ENCODE data around the gene PIGU. TPM values are rescaled to one million over a fixed set of nuclear protein-coding genes. Genes with fewer than 3 reads are reported as not detected.

PIGU gene
- total and polyA plus RNA-seq, 11 donors = 10.8 to 24.8 (median 16.1) TPM

DNA sequence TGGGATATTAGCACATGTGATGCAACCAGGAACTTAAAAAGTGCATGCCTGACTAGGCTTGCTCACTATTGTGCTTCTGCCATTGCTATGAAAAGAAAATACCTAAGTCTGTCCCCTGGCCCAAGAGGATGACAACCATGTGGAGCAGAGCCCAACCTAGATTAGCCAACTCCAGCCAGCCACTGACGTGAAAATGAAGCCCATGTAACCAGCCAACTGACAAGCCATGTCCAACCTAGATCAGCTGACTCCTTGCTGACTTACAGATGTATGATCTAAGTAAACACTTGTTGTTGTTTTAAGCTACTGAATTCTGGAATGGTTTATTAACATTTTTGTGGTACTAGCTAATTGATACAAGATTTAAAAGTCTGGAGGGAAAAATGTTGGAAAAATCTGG is 47.5 kb downstream of the PIGU start:
- H3K36me3 ChIP-seq = peaks cover 0 to 29% (median 20%) of the 10 kb centered on the region in 9 donors
- no peak overlapping the region for H3K4me3 ChIP-seq
- H3K9me3 ChIP-seq = no peaks in the 10 kb centered on the region
- DNase-seq = peak in 4 of 5 donors; percentile 37 to 80 (median 62)
- WGBS, 4 donors = 12 to 42% (median 36%) methylated on average over 1 of the region's 1 CpG
- peak; percentile 83 to 92 (median 90) for ATAC-seq
- H3K27ac ChIP-seq = peak overlapping the region; percentile 22 to 83 (median 58)
- peaks cover 0 to 14% (median 4%) of the 10 kb centered on the region in 12 donors for H3K4me1 ChIP-seq
- TF ChIP-seq, protein P1, sequence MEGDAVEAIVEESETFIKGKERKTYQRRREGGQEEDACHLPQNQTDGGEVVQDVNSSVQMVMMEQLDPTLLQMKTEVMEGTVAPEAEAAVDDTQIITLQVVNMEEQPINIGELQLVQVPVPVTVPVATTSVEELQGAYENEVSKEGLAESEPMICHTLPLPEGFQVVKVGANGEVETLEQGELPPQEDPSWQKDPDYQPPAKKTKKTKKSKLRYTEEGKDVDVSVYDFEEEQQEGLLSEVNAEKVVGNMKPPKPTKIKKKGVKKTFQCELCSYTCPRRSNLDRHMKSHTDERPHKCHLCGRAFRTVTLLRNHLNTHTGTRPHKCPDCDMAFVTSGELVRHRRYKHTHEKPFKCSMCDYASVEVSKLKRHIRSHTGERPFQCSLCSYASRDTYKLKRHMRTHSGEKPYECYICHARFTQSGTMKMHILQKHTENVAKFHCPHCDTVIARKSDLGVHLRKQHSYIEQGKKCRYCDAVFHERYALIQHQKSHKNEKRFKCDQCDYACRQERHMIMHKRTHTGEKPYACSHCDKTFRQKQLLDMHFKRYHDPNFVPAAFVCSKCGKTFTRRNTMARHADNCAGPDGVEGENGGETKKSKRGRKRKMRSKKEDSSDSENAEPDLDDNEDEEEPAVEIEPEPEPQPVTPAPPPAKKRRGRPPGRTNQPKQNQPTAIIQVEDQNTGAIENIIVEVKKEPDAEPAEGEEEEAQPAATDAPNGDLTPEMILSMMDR (IDR thresholded peaks at IDR 0.05) = no peak
- no peak for TF ChIP-seq POLR2A (IDR thresholded peaks at IDR 0.05)
- no peaks in the 10 kb centered on the region for H3K27me3 ChIP-seq
- intact Hi-C loops (cut with DNase I) = loop anchor here in 1 of 10 donors (5.0 kb wide), 1 partner anchor 47 kb away; no protein-coding TSS in a partner anchor

DNA sequence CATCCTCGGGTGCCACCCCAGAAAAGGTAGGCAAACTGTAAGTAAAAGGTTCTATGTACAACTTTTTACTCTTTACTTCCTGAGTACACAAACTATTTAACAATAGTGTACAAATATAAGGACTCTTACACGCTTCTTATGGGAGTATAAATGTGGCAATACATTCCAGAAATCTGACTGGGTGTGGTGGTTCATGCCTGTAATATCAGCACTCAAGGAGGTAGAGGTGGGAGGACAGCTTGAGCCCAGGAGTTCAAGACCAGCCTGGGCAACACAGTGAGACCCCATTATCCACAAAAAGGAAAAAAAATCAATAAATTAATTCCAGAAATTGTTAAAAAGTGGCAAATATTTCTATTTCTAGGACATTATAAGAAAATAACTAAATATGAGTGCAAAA is 48.9 kb downstream of the PIGU start:
- WGBS, 4 donors = 70 to 89% (median 82%) methylated on average over 2 of the region's 2 CpGs

DNA sequence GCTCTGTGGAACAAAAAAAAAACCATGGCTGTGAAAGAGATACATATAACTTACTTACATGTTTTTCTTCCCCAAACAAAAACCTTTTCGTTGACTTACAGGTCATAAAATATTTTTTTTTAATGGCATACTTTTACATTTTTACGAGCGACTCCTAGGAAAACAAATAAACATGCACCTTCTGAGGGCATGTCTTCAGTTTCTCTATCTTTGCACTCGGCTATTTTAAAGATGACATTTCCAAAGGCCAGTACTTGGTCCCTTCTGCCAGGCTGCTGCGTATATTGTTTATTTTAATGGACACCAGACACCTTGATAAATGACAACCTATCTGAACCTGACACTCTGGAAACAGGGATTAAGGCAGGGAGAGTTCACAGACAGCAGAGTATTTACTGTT is 49.4 kb downstream of the PIGU start:
- peaks cover 0 to 20% (median 4%) of the 10 kb centered on the region in 12 donors for H3K4me1 ChIP-seq
- peak overlapping the region in 3 of 12 donors; percentile 2 to 3 (median 3) for H3K4me3 ChIP-seq
- peak overlapping the region; percentile 47 to 83 (median 64) for H3K27ac ChIP-seq
- H3K36me3 ChIP-seq = peaks cover 0 to 18% (median 4%) of the 10 kb centered on the region in 9 donors
- ATAC-seq = peak; percentile 47 to 79 (median 68)
- no peaks in the 10 kb centered on the region for H3K9me3 ChIP-seq
- no peak for DNase-seq
- intact Hi-C loops (cut with DNase I) = loop anchor here in 2 of 10 donors (2.0 to 5.0 kb wide), 2 partner anchors 45 to 77 kb away; partner anchors contain the start of gene TP53INP2 (in 2 of the 2)
- TF ChIP-seq POLR2A (IDR thresholded peaks at IDR 0.05) = no peak
- TF ChIP-seq, protein P1 (IDR thresholded peaks at IDR 0.05) = no peak
- WGBS, 4 donors = 44 to 56% (median 50%) methylated on average over 5 of the region's 5 CpGs
- H3K27me3 ChIP-seq = no peaks in the 10 kb centered on the region

More for the DNA sequence above, 48.9 kb downstream of the PIGU start:
- H3K4me3 ChIP-seq = no peak overlapping the region
- no peak for ATAC-seq
- H3K36me3 ChIP-seq = peaks cover 0 to 18% (median 9%) of the 10 kb centered on the region in 9 donors
- H3K27ac ChIP-seq = peak overlapping the region; percentile 47 to 83 (median 64)
- intact Hi-C loops (cut with DNase I) = loop anchor here in 1 of 10 donors (5.0 kb wide), 1 partner anchor 46 kb away; no protein-coding TSS in a partner anchor
- H3K27me3 ChIP-seq = no peaks in the 10 kb centered on the region
- no peak for DNase-seq
- H3K4me1 ChIP-seq = peaks cover 0 to 16% (median 4%) of the 10 kb centered on the region in 12 donors
- no peak for TF ChIP-seq POLR2A (IDR thresholded peaks at IDR 0.05)
- TF ChIP-seq, protein P1 (IDR thresholded peaks at IDR 0.05) = no peak
- no peaks in the 10 kb centered on the region for H3K9me3 ChIP-seq

DNA sequence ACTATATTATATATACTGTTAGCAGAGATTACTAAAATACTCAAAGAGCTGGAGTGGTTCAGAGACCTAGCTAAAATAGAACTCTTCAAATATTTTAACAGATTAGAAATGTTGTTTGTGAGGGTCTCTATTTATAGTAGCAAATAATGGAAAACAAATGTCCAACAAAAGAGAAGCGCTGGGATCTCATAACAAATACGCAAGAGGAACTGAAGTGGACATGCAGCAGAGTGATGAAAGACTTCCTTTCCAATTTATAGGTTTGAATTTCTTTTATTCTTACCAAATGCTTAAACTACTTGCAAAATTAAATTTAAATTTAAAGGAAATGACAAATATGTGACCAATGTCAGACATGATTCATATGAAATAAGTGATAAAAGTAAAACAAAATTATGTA is 49.9 kb downstream of the PIGU start:
- peak overlapping the region in 3 of 12 donors; percentile 2 to 3 (median 3) for H3K4me3 ChIP-seq
- H3K4me1 ChIP-seq = peaks cover 0 to 20% (median 4%) of the 10 kb centered on the region in 12 donors
- H3K36me3 ChIP-seq = peaks cover 0 to 22% (median 3%) of the 10 kb centered on the region in 9 donors
- TF ChIP-seq, protein P1 (IDR thresholded peaks at IDR 0.05) = no peak
- TF ChIP-seq POLR2A (IDR thresholded peaks at IDR 0.05) = no peak
- DNase-seq (no peak), ATAC-seq (peak in 3 of 4 donors; percentile 35 to 55 (median 54))
- intact Hi-C loops (cut with DNase I) = loop anchor here in 2 of 10 donors (2.0 to 5.0 kb wide), 2 partner anchors 45 to 78 kb away; partner anchors contain the start of gene TP53INP2 (in 2 of the 2)
- H3K9me3 ChIP-seq = no peaks in the 10 kb centered on the region
- H3K27ac ChIP-seq = peak overlapping the region; percentile 47 to 83 (median 64)
- WGBS, 4 donors = 29 to 49% (median 39%) methylated on average over 2 of the region's 2 CpGs
- H3K27me3 ChIP-seq = no peaks in the 10 kb centered on the region

All from heart left ventricle (tissue), 16 donors.